Adipose tissue (tissue), 3 donors: ENCODE measurements around the gene SPO11. TPM values are rescaled to one million over a fixed set of nuclear protein-coding genes. Genes with fewer than 3 reads are reported as not detected.

ENCODE experiments used
- H3K27ac ChIP-seq: one replicate; pipeline ENCODE4 v1.5.1; 2013; ENCODE audit warnings: low read depth, low read length
- WGBS, 3 donors: extraction: QIAGEN DNeasy Blood & Tissue Kit; methylation state at CpG; one replicate each; pipeline ENCODE4 v1.1.7; 2013; 5-methylcytosine and 5-hydroxymethylcytosine counted together
- polyA plus RNA-seq, 3 donors: library from polyadenylated mRNA; stranded (reverse); fragments of 200-250 nt; gene quantifications; one replicate each; pipeline ENCODE4 v1.2.3, GENCODE V29; 2013
- donor health status: healthy with polysubstance abuse.
- donor health status: Bipolar disorder and iron deficiency.
- donor health status: healthy.

SPO11 gene
- polyA plus RNA-seq, 3 donors: not detected

GRCh38 chr20:57308451-57309271 lies 20.9 kb upstream of the SPO11 start:
- 52 to 56% (median 55%) methylated on average over 13 of the region's 13 CpGs for WGBS, 3 donors
- H3K27ac ChIP-seq: no peak overlapping the region

- H3K27ac ChIP-seq: no peak overlapping the region
- WGBS, 3 donors: 47 to 77% (median 67%) methylated on average over 9 of the region's 9 CpGs
Observed at GRCh38 chr20:57309544-57310115, 20.0 kb upstream of the SPO11 start.

- H3K27ac ChIP-seq: no peak overlapping the region
- whole genome bisulfite sequencing, 3 donors: 94 to 97% (median 95%) methylated on average over 11 of the region's 11 CpGs
Observed at GRCh38 chr20:57310821-57311514, 18.6 kb upstream of the SPO11 start.

- 74 to 94% (median 87%) methylated on average over 6 of the region's 6 CpGs for WGBS, 3 donors
- H3K27ac ChIP-seq: no peak overlapping the region
Observed at GRCh38 chr20:57312138-57312537, 17.5 kb upstream of the SPO11 start.

GRCh38 chr20:57313230-57313629 lies 16.4 kb upstream of the SPO11 start:
- 49 to 68% (median 55%) methylated on average over 5 of the region's 5 CpGs for WGBS, 3 donors
- H3K27ac ChIP-seq: no peak overlapping the region

- WGBS, 3 donors: 78 to 92% (median 92%) methylated on average over 5 of the region's 5 CpGs
- no peak overlapping the region for H3K27ac ChIP-seq
Observed at GRCh38 chr20:57313951-57314350, 15.7 kb upstream of the SPO11 start.

- no peak overlapping the region for H3K27ac ChIP-seq
- WGBS, 3 donors: 79 to 87% (median 82%) methylated on average over 8 of the region's 8 CpGs
Observed at GRCh38 chr20:57315083-57315975, 14.3 kb upstream of the SPO11 start.

- 75 to 86% (median 86%) methylated on average over 8 of the region's 8 CpGs for WGBS, 3 donors
- H3K27ac ChIP-seq: no peak overlapping the region
Observed at GRCh38 chr20:57315976-57316480, 13.6 kb upstream of the SPO11 start.

- no peak overlapping the region for H3K27ac ChIP-seq
- WGBS, 3 donors: 75 to 80% (median 80%) methylated on average over 9 of the region's 9 CpGs
Observed at GRCh38 chr20:57316795-57317201, 12.8 kb upstream of the SPO11 start.

- H3K27ac ChIP-seq: no peak overlapping the region
- WGBS, 3 donors: 87 to 92% (median 91%) methylated on average over 8 of the region's 8 CpGs
Observed at GRCh38 chr20:57317316-57317788, 12.3 kb upstream of the SPO11 start.

- no peak overlapping the region for H3K27ac ChIP-seq
- 76 to 81% (median 77%) methylated on average over 14 of the region's 14 CpGs for WGBS, 3 donors
Observed at GRCh38 chr20:57317789-57318371, 11.7 kb upstream of the SPO11 start.

- 76 to 87% (median 78%) methylated on average over 4 of the region's 4 CpGs for WGBS, 3 donors
- no peak overlapping the region for H3K27ac ChIP-seq
Observed at GRCh38 chr20:57319584-57319983, 10.0 kb upstream of the SPO11 start.

GRCh38 chr20:57320358-57320757 lies 9.2 kb upstream of the SPO11 start:
- 78 to 88% (median 83%) methylated on average over 3 of the region's 3 CpGs for WGBS, 3 donors
- no peak overlapping the region for H3K27ac ChIP-seq

- WGBS, 3 donors: 72 to 86% (median 83%) methylated on average over 2 of the region's 2 CpGs
- no peak overlapping the region for H3K27ac ChIP-seq
Observed at GRCh38 chr20:57321142-57321541, 8.5 kb upstream of the SPO11 start.

GRCh38 chr20:57322476-57322875 lies 7.1 kb upstream of the SPO11 start:
- H3K27ac ChIP-seq: no peak overlapping the region
- WGBS, 3 donors: 64 to 74% (median 65%) methylated on average over 2 of the region's 2 CpGs

- no peak overlapping the region for H3K27ac ChIP-seq
Observed at GRCh38 chr20:57323034-57323433, 6.6 kb upstream of the SPO11 start.

GRCh38 chr20:57325632-57326356 lies 3.8 kb upstream of the SPO11 start:
- 87 to 93% (median 90%) methylated on average over 12 of the region's 12 CpGs for WGBS, 3 donors
- H3K27ac ChIP-seq: no peak overlapping the region

More at GRCh38 chr20:57323034-57323433, 6.6 kb upstream of the SPO11 start:
- 11 to 37% (median 14%) methylated on average over 6 of the region's 6 CpGs for WGBS, 3 donors
